ENCODE data around the gene TNFSF13.

TNFSF13 gene

GRCh38 chr17:7558544-7559319, at the start of gene TNFSF13:
Gene TNFSF13 (plus strand): TSS chr17:7558750. CDS start chr17:7559040, 290 bp downstream.
- Histone ChIP-seq H3K27me3 (ENCODE audit: control insufficient read depth, insufficient read depth, low read length) (no peaks in the 10 kb centered on the region), H3K27ac (ENCODE audit: low read depth, low read length) (peak within 1 kb of the TSS; percentile 99), H3K4me3 (ENCODE audit: low read length) (peak within 1 kb of the TSS; percentile 66), H3K4me1 (ENCODE audit: control insufficient read depth, insufficient read depth, low read length) (peaks cover 38% of the 10 kb centered on the region), H3K36me3 (ENCODE audit: control insufficient read depth, insufficient read depth, low read length) (peaks cover 3% of the 10 kb centered on the region), H3K9ac (ENCODE audit: low read length) (peak within 1 kb of the TSS; percentile 75)

GRCh38 chr17:7508846-7509245, 49.7 kb upstream of the TNFSF13 start:
- Histone ChIP-seq H3K4me3 (ENCODE audit: low read length) (no peak overlapping the region), H3K36me3 (ENCODE audit: control insufficient read depth, insufficient read depth, low read length) (peaks cover 56% of the 10 kb centered on the region), H3K9ac (ENCODE audit: low read length) (no peak overlapping the region), H3K4me1 (ENCODE audit: control insufficient read depth, insufficient read depth, low read length) (no peaks in the 10 kb centered on the region), H3K27ac (ENCODE audit: low read depth, low read length) (no peak overlapping the region), H3K27me3 (ENCODE audit: control insufficient read depth, insufficient read depth, low read length) (no peaks in the 10 kb centered on the region)

- no peaks in the 10 kb centered on the region for H3K27me3 ChIP-seq (ENCODE audit: control insufficient read depth, insufficient read depth, low read length)
- H3K9ac ChIP-seq (ENCODE audit: low read length) = no peak overlapping the region
- H3K27ac ChIP-seq (ENCODE audit: low read depth, low read length) = no peak overlapping the region
- H3K36me3 ChIP-seq (ENCODE audit: control insufficient read depth, insufficient read depth, low read length) = peaks cover 54% of the 10 kb centered on the region
- H3K4me1 ChIP-seq (ENCODE audit: control insufficient read depth, insufficient read depth, low read length) = no peaks in the 10 kb centered on the region
- no peak overlapping the region for H3K4me3 ChIP-seq (ENCODE audit: low read length)
Measured at GRCh38 chr17:7509937-7510336, 48.6 kb upstream of the TNFSF13 start.

- H3K27me3 ChIP-seq (ENCODE audit: control insufficient read depth, insufficient read depth, low read length) = no peaks in the 10 kb centered on the region
- H3K36me3 ChIP-seq (ENCODE audit: control insufficient read depth, insufficient read depth, low read length) = peaks cover 54% of the 10 kb centered on the region
- H3K27ac ChIP-seq (ENCODE audit: low read depth, low read length) = no peak overlapping the region
- H3K9ac ChIP-seq (ENCODE audit: low read length) = no peak overlapping the region
- no peaks in the 10 kb centered on the region for H3K4me1 ChIP-seq (ENCODE audit: control insufficient read depth, insufficient read depth, low read length)
- no peak overlapping the region for H3K4me3 ChIP-seq (ENCODE audit: low read length)
Measured at GRCh38 chr17:7511108-7511507, 47.4 kb upstream of the TNFSF13 start.

- Histone ChIP-seq H3K9ac (ENCODE audit: low read length) (no peak overlapping the region), H3K27ac (ENCODE audit: low read depth, low read length) (no peak overlapping the region), H3K4me3 (ENCODE audit: low read length) (no peak overlapping the region), H3K4me1 (ENCODE audit: control insufficient read depth, insufficient read depth, low read length) (no peaks in the 10 kb centered on the region), H3K36me3 (ENCODE audit: control insufficient read depth, insufficient read depth, low read length) (peaks cover 50% of the 10 kb centered on the region), H3K27me3 (ENCODE audit: control insufficient read depth, insufficient read depth, low read length) (no peaks in the 10 kb centered on the region)
Measured at GRCh38 chr17:7512105-7512504, 46.4 kb upstream of the TNFSF13 start.

- Histone ChIP-seq H3K36me3 (ENCODE audit: control insufficient read depth, insufficient read depth, low read length) (peaks cover 49% of the 10 kb centered on the region), H3K4me3 (ENCODE audit: low read length) (no peak overlapping the region), H3K4me1 (ENCODE audit: control insufficient read depth, insufficient read depth, low read length) (no peaks in the 10 kb centered on the region), H3K9ac (ENCODE audit: low read length) (no peak overlapping the region), H3K27me3 (ENCODE audit: control insufficient read depth, insufficient read depth, low read length) (no peaks in the 10 kb centered on the region), H3K27ac (ENCODE audit: low read depth, low read length) (no peak overlapping the region)
Measured at GRCh38 chr17:7512824-7513540, 45.6 kb upstream of the TNFSF13 start.

- no peak overlapping the region for H3K4me3 ChIP-seq (ENCODE audit: low read length)
- H3K27me3 ChIP-seq (ENCODE audit: control insufficient read depth, insufficient read depth, low read length) = no peaks in the 10 kb centered on the region
- H3K9ac ChIP-seq (ENCODE audit: low read length) = no peak overlapping the region
- H3K27ac ChIP-seq (ENCODE audit: low read depth, low read length) = no peak overlapping the region
- peaks cover 40% of the 10 kb centered on the region for H3K36me3 ChIP-seq (ENCODE audit: control insufficient read depth, insufficient read depth, low read length)
- H3K4me1 ChIP-seq (ENCODE audit: control insufficient read depth, insufficient read depth, low read length) = no peaks in the 10 kb centered on the region
Measured at GRCh38 chr17:7513850-7514419, 44.6 kb upstream of the TNFSF13 start.

GRCh38 chr17:7515911-7516610, 42.5 kb upstream of the TNFSF13 start:
- Histone ChIP-seq H3K27me3 (ENCODE audit: control insufficient read depth, insufficient read depth, low read length) (no peaks in the 10 kb centered on the region), H3K36me3 (ENCODE audit: control insufficient read depth, insufficient read depth, low read length) (peaks cover 25% of the 10 kb centered on the region), H3K4me3 (ENCODE audit: low read length) (no peak overlapping the region), H3K4me1 (ENCODE audit: control insufficient read depth, insufficient read depth, low read length) (no peaks in the 10 kb centered on the region), H3K9ac (ENCODE audit: low read length) (no peak overlapping the region), H3K27ac (ENCODE audit: low read depth, low read length) (no peak overlapping the region)

GRCh38 chr17:7523033-7523432, 35.5 kb upstream of the TNFSF13 start:
- Histone ChIP-seq H3K4me1 (ENCODE audit: control insufficient read depth, insufficient read depth, low read length) (no peaks in the 10 kb centered on the region), H3K27me3 (ENCODE audit: control insufficient read depth, insufficient read depth, low read length) (no peaks in the 10 kb centered on the region), H3K27ac (ENCODE audit: low read depth, low read length) (no peak overlapping the region), H3K4me3 (ENCODE audit: low read length) (no peak overlapping the region), H3K36me3 (ENCODE audit: control insufficient read depth, insufficient read depth, low read length) (no peaks in the 10 kb centered on the region), H3K9ac (ENCODE audit: low read length) (no peak overlapping the region)

- H3K4me3 ChIP-seq (ENCODE audit: low read length) = no peak overlapping the region
- no peaks in the 10 kb centered on the region for H3K4me1 ChIP-seq (ENCODE audit: control insufficient read depth, insufficient read depth, low read length)
- no peaks in the 10 kb centered on the region for H3K36me3 ChIP-seq (ENCODE audit: control insufficient read depth, insufficient read depth, low read length)
- no peaks in the 10 kb centered on the region for H3K27me3 ChIP-seq (ENCODE audit: control insufficient read depth, insufficient read depth, low read length)
- no peak overlapping the region for H3K27ac ChIP-seq (ENCODE audit: low read depth, low read length)
- H3K9ac ChIP-seq (ENCODE audit: low read length) = no peak overlapping the region
Measured at GRCh38 chr17:7528842-7529241, 29.7 kb upstream of the TNFSF13 start.

GRCh38 chr17:7530023-7530900, 28.3 kb upstream of the TNFSF13 start:
- H3K4me1 ChIP-seq (ENCODE audit: control insufficient read depth, insufficient read depth, low read length) = no peaks in the 10 kb centered on the region
- H3K27me3 ChIP-seq (ENCODE audit: control insufficient read depth, insufficient read depth, low read length) = no peaks in the 10 kb centered on the region
- H3K9ac ChIP-seq (ENCODE audit: low read length) = no peak overlapping the region
- H3K36me3 ChIP-seq (ENCODE audit: control insufficient read depth, insufficient read depth, low read length) = no peaks in the 10 kb centered on the region
- no peak overlapping the region for H3K27ac ChIP-seq (ENCODE audit: low read depth, low read length)
- H3K4me3 ChIP-seq (ENCODE audit: low read length) = no peak overlapping the region

All from rectal smooth muscle tissue (tissue), 1 donor.